ENCODE measurements around the gene LARGE2. TPM values are rescaled to one million over a fixed set of nuclear protein-coding genes. Genes with fewer than 3 reads are reported as not detected.

The LARGE2 gene
- total RNA-seq, 3 donors from 2014 or later = 1.8 to 6.0 (median 3.6) TPM

DNA sequence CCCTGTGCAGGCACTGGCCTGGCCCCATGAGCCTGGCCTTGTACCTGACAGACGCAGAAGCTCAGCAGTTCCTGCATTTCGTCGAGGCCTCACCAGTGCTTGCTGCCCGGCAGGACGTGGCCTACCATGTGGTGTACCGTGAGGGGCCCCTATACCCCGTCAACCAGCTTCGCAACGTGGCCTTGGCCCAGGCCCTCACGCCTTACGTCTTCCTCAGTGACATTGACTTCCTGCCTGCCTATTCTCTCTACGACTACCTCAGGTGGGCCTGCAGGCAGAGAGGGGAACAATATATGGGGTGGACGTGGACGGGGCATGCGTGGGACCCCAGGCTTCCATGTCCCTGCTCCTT lies 4.9 kb downstream of the LARGE2 start:
- Mint-ChIP-seq H3K4me3 (no peak overlapping the region), H3K27me3 (ENCODE audit: low read depth) (peaks cover 9% of the 10 kb centered on the region), H3K9me3 (no peaks in the 10 kb centered on the region), H3K4me1 (ENCODE audit: low read depth) (peaks cover 45% of the 10 kb centered on the region), H3K36me3 (ENCODE audit: insufficient read depth) (peaks cover 4% of the 10 kb centered on the region)
- no peak for DNase-seq
- no peak for ATAC-seq

DNA sequence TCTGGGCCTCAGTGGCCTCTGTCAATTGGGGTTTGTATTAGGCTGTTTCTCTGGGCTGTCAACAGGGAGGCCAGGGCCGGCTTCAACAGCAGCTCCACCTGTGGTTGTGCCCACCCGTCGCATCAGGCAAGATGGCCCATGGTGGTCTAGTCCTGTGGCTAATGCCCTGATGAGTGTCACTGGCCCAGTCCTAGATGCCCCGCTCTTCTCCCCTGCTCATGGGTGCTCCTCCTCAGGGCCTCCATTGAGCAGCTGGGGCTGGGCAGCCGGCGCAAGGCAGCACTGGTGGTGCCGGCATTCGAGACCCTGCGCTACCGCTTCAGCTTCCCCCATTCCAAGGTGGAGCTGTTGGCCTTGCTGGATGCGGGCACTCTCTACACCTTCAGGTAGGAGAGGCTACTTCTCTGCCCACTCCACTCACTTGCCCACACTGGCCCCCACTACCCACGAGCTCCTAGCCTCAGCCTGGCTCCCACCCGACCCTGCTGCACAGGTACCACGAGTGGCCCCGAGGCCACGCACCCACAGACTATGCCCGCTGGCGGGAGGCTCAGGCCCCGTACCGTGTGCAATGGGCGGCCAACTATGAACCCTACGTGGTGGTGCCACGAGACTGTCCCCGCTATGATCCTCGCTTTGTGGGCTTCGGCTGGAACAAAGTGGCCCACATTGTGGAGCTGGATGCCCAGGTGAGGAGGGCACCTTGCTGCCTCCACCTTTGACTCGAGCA lies 5.4 kb downstream of the LARGE2 start:
- peaks cover 4% of the 10 kb centered on the region for H3K36me3 Mint-ChIP-seq (ENCODE audit: insufficient read depth)
- DNase-seq = no peak
- H3K4me1 Mint-ChIP-seq (ENCODE audit: low read depth) = peaks cover 45% of the 10 kb centered on the region
- peaks cover 9% of the 10 kb centered on the region for H3K27me3 Mint-ChIP-seq (ENCODE audit: low read depth)
- H3K4me3 Mint-ChIP-seq = no peak overlapping the region
- no peaks in the 10 kb centered on the region for H3K9me3 Mint-ChIP-seq
- ATAC-seq = no peak

DNA sequence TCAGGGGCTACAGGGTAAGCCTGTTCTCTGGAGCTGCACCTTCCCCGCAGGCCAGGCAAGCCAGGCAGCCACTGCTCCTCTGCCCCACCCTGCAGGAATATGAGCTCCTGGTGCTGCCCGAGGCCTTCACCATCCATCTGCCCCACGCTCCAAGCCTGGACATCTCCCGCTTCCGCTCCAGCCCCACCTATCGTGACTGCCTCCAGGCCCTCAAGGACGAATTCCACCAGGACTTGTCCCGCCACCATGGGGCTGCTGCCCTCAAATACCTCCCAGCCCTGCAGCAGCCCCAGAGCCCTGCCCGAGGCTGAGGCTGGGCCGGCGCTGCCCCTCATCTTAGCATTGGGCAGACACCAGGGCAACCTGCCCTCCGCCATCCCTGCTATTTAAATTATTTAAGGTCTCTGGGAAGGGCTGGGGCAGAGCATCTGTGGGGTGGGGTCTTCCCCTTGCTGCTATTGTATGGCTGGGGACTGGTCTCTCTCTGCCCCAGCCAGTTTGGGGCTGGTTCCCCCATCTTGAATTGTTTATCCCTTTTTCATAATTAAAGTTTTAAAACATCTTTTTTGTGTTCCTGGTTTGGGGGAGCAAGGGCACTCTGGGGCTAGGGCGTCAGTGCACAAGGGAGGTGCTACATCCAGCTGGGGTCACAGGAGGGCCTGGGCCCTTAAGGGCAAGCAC lies 6.2 kb downstream of the LARGE2 start:
- H3K27me3 Mint-ChIP-seq (ENCODE audit: low read depth) = peaks cover 6% of the 10 kb centered on the region
- ATAC-seq (no peak), DNase-seq (no peak)
- H3K4me3 Mint-ChIP-seq = no peak overlapping the region
- H3K36me3 Mint-ChIP-seq (ENCODE audit: insufficient read depth) = peaks cover 4% of the 10 kb centered on the region
- peaks cover 42% of the 10 kb centered on the region for H3K4me1 Mint-ChIP-seq (ENCODE audit: low read depth)
- H3K9me3 Mint-ChIP-seq = no peaks in the 10 kb centered on the region

DNA sequence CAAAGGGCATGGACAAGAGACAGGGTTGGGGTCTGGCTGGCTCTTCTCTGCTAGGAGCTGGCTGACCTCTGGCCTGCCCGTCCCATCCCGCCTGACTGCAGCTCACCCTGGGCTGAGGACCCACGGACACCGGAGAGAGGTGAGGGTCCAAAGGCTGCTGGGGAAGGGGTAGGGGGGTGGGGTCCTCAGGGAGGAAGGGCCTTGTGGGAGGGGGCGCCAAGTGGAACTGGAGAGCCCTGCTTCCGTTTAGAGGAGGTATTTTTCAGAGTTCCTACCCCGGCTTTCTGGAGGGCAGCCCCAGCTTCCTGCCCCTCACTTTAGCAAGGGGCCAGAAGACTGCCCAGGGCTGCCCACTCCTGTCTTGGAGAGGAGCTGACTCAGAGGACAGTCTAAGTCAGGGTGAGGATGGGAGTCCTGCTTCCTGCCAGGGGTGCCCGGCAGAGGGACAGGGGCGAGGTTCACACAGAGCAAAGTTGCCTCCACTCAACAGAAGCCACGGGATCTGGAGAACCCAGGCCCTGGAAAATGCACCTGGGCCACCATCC lies 7.1 kb downstream of the LARGE2 start:
- Mint-ChIP-seq H3K4me1 (ENCODE audit: low read depth) (peaks cover 37% of the 10 kb centered on the region), H3K4me3 (peak overlapping the region; percentile 47), H3K36me3 (ENCODE audit: insufficient read depth) (peaks cover 4% of the 10 kb centered on the region), H3K9me3 (no peaks in the 10 kb centered on the region), H3K27me3 (ENCODE audit: low read depth) (no peaks in the 10 kb centered on the region)
- peak; percentile 14 to 30 for ATAC-seq
- DNase-seq = no peak

DNA sequence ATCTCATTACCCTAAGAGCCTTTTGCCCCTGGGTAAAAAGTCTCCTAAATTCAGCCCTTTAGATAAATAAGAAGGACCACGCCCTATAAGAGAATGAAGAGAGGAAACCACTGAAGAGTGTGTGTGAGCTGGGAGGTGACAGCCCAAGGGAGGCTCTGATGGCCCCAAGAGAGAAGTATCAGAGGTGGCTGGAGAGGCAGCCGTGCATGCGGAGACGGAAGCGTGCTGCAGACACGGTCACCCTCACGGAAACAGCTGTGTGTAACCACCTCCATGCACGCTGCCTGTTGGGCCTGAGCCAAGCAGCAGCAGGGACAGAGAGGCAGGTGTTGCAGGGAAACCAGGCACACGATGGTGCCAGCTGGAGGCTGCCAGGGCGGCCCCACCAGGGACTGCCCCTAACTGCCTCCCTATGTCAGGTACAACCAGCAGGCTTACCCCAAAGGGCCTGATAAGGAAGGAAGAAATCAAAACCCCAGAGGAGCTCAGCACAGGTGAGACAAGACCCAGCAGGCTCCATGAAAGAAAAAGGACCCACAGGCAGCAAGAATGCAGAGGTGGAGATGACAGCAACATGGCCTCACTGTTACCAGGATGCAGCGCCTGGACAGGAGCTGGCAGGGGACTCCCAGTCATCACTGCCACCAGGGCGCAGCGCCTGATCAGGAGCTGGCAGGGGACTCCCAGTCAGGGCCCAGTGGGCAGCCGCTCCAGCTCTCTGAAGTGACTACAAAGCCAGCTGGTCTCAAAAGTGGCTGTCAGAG lies 7.8 kb downstream of the LARGE2 start:
- DNase-seq = no peak
- Mint-ChIP-seq H3K36me3 (ENCODE audit: insufficient read depth) (peaks cover 4% of the 10 kb centered on the region), H3K4me1 (ENCODE audit: low read depth) (peaks cover 37% of the 10 kb centered on the region), H3K27me3 (ENCODE audit: low read depth) (no peaks in the 10 kb centered on the region), H3K9me3 (no peaks in the 10 kb centered on the region), H3K4me3 (peak overlapping the region; percentile 47)
- ATAC-seq = peak; percentile 52 to 66

DNA sequence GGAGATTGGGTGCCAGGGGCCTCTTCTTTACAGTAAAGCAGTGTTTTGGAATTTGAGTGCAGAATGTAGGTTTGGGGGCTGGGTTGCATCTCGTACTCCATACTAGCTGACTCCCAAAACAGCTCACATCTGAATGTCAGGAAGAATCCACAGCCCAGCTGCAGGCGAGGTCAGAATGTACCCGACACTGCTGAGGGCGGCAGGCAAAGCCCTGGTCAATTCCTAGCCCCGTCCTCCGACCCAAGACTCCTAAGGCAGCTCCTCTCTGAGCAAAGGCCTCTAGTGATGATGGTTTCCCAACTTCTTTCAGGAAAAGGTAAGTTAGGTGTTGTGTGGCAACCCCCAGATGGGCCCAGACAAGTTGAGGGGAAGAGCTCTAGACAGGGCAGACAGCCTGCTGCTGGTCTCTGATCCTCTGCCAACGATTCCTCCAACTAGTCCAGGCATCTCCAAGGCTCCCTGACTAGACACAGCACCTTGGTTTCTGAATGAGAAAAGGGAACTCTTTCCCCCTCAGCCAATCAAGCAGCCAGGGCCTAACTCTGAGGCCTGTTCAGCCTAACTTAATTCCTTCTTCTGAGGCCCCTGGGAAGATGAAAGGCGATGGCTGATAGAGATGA lies 8.6 kb downstream of the LARGE2 start:
- peaks cover 37% of the 10 kb centered on the region for H3K4me1 Mint-ChIP-seq (ENCODE audit: low read depth)
- H3K36me3 Mint-ChIP-seq (ENCODE audit: insufficient read depth) = peaks cover 4% of the 10 kb centered on the region
- no peaks in the 10 kb centered on the region for H3K9me3 Mint-ChIP-seq
- ATAC-seq (no peak), DNase-seq (no peak)
- H3K27me3 Mint-ChIP-seq (ENCODE audit: low read depth) = no peaks in the 10 kb centered on the region
- H3K4me3 Mint-ChIP-seq = peak overlapping the region; percentile 8

DNA sequence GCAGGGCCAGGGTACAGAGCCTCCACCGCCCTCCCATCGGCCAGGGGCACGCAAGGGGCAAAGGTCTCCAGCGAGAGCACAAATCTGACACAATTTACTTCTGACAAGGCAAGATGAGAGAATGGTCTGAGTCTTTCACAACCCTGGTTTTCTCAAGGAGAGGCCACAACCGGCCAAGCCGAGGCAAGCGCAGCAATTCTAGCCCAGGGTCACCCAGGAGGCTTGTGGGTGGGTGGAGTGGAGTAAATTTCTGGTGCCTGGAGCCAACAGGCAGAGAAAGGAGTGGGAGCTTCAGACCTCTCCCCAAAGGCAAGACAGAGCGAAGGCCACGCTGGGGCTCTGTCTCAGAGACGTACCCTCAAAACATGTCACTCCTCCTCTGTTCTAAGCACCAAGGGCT lies 9.3 kb downstream of the LARGE2 start:
- Mint-ChIP-seq H3K27me3 (ENCODE audit: low read depth) (no peaks in the 10 kb centered on the region), H3K9me3 (no peaks in the 10 kb centered on the region), H3K36me3 (ENCODE audit: insufficient read depth) (peaks cover 4% of the 10 kb centered on the region), H3K4me3 (no peak overlapping the region), H3K4me1 (ENCODE audit: low read depth) (peaks cover 37% of the 10 kb centered on the region)
- no peak for ATAC-seq
- no peak for DNase-seq

DNA sequence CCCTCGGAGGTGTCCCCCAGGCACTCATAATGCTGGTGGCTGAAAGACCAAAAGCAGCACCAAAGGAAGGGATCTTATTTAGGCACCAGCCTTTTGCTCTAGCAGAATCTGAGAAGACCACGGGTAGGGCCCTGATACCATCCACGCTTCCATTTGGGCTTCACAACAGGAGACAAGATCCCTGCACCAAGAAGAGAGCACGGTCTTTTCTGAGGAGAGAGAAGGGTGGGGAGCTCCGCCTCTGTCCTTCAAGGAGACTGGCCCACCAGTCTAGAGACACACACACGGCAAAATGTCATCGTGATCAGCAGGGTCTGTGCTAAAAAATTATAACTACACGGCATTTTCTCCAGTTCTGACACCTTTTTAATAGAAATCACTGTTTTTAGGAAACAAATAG lies 9.8 kb downstream of the LARGE2 start:
- Mint-ChIP-seq H3K9me3 (no peaks in the 10 kb centered on the region), H3K27me3 (ENCODE audit: low read depth) (no peaks in the 10 kb centered on the region), H3K4me1 (ENCODE audit: low read depth) (peaks cover 34% of the 10 kb centered on the region), H3K36me3 (ENCODE audit: insufficient read depth) (peaks cover 4% of the 10 kb centered on the region), H3K4me3 (no peak overlapping the region)
- DNase-seq (no peak), ATAC-seq (no peak)

DNA sequence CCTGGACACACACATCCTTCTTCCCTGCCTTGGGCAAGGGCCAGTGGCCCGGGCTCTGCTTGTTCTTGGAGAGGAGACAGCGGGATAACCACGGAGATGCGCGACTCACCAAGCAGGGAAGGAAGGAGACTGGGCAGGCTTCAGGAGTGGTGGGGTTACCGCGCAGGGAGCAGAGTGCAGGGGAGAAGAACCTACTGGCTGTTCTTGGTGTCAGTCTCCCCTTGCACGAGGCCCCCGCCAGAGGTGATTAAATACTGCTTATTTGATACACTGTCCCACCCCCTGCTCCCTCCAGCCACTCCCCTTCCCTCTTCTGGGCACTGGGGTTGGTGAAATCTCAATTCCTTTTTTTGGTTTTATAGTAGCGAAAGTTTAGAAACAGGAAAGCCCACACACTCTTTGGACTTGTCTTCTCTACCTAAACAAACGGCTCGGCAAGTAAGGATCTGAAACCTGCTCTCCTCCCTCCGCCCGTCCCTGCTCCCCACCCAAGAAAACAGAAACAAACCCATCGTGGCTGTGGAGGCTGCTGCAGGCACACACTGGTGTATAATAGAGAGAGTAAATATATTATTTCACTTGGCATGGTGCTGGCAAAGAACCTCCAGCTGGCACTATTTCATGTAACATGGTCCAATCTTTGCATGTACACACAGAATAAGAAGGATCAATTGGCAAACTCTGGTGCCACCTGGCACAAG lies 10.8 kb downstream of the LARGE2 start:
- no peaks in the 10 kb centered on the region for H3K27me3 Mint-ChIP-seq (ENCODE audit: low read depth)
- no peaks in the 10 kb centered on the region for H3K9me3 Mint-ChIP-seq
- no peak for ATAC-seq
- no peak for DNase-seq
- H3K36me3 Mint-ChIP-seq (ENCODE audit: insufficient read depth) = peaks cover 4% of the 10 kb centered on the region
- H3K4me1 Mint-ChIP-seq (ENCODE audit: low read depth) = peaks cover 27% of the 10 kb centered on the region
- H3K4me3 Mint-ChIP-seq = peak overlapping the region; percentile 35

DNA sequence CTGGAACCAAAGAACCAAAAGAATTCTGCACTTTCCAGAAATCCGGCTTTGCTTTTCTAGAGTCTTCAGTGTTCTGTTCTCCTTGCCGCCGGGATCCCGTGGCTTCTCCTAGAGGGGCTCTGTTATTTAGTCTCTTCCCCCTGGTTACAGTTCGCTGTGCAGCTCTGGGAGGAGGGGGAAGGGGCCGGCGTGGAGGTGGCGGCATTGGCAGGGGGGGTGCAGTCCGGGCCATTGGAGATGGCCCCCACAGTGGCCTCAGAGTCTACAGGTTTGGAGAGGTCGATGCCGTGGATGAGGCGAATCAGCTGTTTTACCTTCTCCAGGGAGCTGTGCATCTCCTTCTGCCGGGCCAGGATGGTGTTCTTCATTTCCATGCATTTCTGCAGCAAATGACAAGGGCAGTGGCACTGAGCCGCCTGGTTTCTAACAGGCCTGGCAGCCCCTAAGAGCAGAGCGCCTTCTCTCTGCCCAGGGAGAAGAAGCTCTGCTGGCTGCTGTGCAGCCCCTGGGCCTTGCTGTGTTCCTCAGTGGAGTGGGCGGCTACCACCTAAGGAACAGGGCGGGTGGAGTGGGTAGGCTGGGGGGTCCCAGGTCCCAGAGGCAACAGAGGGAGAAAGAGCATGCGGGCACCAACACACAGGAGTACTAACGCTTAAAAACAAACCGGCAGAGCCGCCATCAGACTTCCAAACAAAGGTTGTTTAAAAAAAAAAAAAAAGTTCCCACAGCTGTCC lies 11.6 kb downstream of the LARGE2 start:
- Mint-ChIP-seq H3K36me3 (ENCODE audit: insufficient read depth) (peaks cover 4% of the 10 kb centered on the region), H3K27me3 (ENCODE audit: low read depth) (no peaks in the 10 kb centered on the region), H3K4me1 (ENCODE audit: low read depth) (peaks cover 27% of the 10 kb centered on the region), H3K9me3 (no peaks in the 10 kb centered on the region), H3K4me3 (no peak overlapping the region)
- DNase-seq (no peak), ATAC-seq (no peak)

DNA sequence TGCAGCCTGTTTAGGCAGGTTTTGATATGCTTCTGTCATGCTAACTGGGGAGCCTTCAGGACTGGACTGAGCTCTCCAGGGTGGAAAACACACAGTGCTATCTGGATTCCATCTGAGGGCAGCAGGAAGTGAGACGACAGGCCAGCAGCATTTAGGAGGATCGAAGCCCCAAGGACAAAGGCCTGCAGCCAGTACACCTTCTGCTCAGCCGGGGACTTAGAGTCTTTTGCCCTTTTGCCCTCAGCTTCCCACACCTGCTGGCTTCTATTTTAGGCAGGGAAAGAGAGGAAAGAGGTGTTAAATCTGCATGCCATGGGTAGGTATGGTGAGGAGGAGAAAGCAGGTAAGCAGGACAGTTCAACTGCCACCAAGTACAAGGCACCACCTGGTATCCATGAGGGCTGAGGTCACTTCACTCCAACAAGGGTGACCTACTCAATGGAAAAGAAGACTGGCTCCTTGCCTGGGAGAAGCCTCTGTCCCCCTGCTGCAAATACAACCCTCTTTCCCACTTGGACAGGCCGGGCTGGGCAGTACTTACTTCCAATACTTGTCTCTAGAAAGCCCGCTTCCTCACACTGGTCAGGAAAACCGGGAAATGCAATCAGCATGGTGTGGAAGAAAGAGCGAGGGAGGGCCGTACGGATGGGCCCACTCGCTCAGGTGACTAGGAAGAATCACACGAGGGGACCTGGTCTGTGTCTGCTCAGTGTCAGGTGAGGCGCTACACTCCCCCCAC lies 12.3 kb downstream of the LARGE2 start:
- peaks cover 4% of the 10 kb centered on the region for H3K36me3 Mint-ChIP-seq (ENCODE audit: insufficient read depth)
- ATAC-seq (no peak), DNase-seq (no peak)
- no peaks in the 10 kb centered on the region for H3K9me3 Mint-ChIP-seq
- H3K4me3 Mint-ChIP-seq = no peak overlapping the region
- H3K4me1 Mint-ChIP-seq (ENCODE audit: low read depth) = peaks cover 21% of the 10 kb centered on the region
- H3K27me3 Mint-ChIP-seq (ENCODE audit: low read depth) = no peaks in the 10 kb centered on the region

DNA sequence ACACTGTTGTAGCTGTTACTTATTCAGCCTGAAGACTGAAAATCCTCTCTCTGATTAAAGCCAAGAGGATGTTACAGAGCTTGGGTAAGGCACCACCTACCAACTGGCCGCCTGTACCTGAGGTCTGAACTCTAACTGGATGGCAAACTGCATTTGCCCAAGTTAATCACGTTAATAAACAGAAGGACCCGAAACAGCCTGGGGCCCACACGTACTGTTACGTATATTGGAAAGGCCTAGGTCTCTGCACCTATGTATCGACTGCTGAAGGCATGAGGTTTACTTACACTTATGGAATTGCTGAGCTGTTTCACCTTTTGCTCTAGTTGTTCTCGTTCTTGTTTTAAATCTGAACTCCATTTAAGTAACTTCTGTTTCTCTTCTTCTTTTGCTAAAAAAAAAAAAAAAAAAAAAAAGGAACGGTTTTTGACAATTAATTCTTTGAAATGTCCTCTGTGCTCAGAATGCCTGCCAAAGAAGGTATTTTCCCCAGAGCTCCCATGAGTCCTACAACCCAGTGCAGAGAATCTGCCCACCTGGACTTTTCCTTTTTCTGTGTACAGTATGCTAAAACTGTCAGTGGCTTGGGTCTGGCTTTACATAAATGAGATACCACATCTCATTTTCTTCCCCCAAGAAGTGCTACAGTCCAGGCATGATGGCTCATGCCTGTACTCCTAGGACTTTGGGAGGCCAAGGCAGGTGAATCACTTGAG lies 13.1 kb downstream of the LARGE2 start:
- no peak overlapping the region for H3K4me3 Mint-ChIP-seq
- H3K9me3 Mint-ChIP-seq = no peaks in the 10 kb centered on the region
- H3K27me3 Mint-ChIP-seq (ENCODE audit: low read depth) = no peaks in the 10 kb centered on the region
- H3K4me1 Mint-ChIP-seq (ENCODE audit: low read depth) = peaks cover 14% of the 10 kb centered on the region
- DNase-seq = no peak
- peaks cover 4% of the 10 kb centered on the region for H3K36me3 Mint-ChIP-seq (ENCODE audit: insufficient read depth)
- no peak for ATAC-seq

All from activated T-cell treated with anti-CD3 and anti-CD28 coated beads, Interleukin-2, amount 50 U/mL, for 4 hours (primary cell).